WTC11 (cell line): ENCODE results near the gene GABBR2.

ENCODE experiments used
- KAT7 ChIP-seq: sonication (generic); formaldehyde crosslinking; IDR thresholded peaks from 2 replicates; pipeline ENCODE4 v1.8.1; 2023; ENCODE audit warnings: missing genetic modification reagents, mild to moderate bottlenecking, borderline replicate concordance
- TEAD4 ChIP-seq: sonication (generic); formaldehyde crosslinking; IDR thresholded peaks from 2 replicates; pipeline ENCODE4 v1.8.0; 2022; ENCODE audit warnings: mild to moderate bottlenecking, missing genetic modification reagents
- TF ChIP-seq, protein P1 (sequence below): fragments of 200-600 bp; IDR thresholded peaks from 2 replicates; pipeline ENCODE4 v1.8.0; 2022; ENCODE audit warnings: antibody characterized with exemption
- TF ChIP-seq, protein P2 (sequence below): sonication (generic); formaldehyde crosslinking; conservative IDR thresholded peaks from 2 replicates; pipeline ENCODE4 v1.8.1; 2023; ENCODE audit warnings: mild to moderate bottlenecking, low read depth, missing genetic modification reagents, moderate library complexity
- TF ChIP-seq, protein P3 (sequence below): sonication (generic); formaldehyde crosslinking; IDR thresholded peaks from 2 replicates; pipeline ENCODE4 v1.8.1; 2023; ENCODE audit warnings: mild to moderate bottlenecking, missing genetic modification reagents
- TF ChIP-seq, protein P4 (sequence below): sonication (generic); formaldehyde crosslinking; IDR thresholded peaks from 2 replicates; pipeline ENCODE4 v1.8.0; 2022; ENCODE audit warnings: mild to moderate bottlenecking, missing genetic modification reagents

GRCh38 chr9:98479449-98479848, 229.3 kb downstream of the GABBR2 start:
- TF ChIP-seq TEAD4 (CRISPR knock-in tag) = no peak
- TF ChIP-seq, protein P1, sequence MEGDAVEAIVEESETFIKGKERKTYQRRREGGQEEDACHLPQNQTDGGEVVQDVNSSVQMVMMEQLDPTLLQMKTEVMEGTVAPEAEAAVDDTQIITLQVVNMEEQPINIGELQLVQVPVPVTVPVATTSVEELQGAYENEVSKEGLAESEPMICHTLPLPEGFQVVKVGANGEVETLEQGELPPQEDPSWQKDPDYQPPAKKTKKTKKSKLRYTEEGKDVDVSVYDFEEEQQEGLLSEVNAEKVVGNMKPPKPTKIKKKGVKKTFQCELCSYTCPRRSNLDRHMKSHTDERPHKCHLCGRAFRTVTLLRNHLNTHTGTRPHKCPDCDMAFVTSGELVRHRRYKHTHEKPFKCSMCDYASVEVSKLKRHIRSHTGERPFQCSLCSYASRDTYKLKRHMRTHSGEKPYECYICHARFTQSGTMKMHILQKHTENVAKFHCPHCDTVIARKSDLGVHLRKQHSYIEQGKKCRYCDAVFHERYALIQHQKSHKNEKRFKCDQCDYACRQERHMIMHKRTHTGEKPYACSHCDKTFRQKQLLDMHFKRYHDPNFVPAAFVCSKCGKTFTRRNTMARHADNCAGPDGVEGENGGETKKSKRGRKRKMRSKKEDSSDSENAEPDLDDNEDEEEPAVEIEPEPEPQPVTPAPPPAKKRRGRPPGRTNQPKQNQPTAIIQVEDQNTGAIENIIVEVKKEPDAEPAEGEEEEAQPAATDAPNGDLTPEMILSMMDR = no peak
- TF ChIP-seq, protein P2, sequence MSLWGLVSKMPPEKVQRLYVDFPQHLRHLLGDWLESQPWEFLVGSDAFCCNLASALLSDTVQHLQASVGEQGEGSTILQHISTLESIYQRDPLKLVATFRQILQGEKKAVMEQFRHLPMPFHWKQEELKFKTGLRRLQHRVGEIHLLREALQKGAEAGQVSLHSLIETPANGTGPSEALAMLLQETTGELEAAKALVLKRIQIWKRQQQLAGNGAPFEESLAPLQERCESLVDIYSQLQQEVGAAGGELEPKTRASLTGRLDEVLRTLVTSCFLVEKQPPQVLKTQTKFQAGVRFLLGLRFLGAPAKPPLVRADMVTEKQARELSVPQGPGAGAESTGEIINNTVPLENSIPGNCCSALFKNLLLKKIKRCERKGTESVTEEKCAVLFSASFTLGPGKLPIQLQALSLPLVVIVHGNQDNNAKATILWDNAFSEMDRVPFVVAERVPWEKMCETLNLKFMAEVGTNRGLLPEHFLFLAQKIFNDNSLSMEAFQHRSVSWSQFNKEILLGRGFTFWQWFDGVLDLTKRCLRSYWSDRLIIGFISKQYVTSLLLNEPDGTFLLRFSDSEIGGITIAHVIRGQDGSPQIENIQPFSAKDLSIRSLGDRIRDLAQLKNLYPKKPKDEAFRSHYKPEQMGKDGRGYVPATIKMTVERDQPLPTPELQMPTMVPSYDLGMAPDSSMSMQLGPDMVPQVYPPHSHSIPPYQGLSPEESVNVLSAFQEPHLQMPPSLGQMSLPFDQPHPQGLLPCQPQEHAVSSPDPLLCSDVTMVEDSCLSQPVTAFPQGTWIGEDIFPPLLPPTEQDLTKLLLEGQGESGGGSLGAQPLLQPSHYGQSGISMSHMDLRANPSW = no peak
- TF ChIP-seq KAT7 (CRISPR knock-in tag) = no peak
- TF ChIP-seq, protein P3, sequence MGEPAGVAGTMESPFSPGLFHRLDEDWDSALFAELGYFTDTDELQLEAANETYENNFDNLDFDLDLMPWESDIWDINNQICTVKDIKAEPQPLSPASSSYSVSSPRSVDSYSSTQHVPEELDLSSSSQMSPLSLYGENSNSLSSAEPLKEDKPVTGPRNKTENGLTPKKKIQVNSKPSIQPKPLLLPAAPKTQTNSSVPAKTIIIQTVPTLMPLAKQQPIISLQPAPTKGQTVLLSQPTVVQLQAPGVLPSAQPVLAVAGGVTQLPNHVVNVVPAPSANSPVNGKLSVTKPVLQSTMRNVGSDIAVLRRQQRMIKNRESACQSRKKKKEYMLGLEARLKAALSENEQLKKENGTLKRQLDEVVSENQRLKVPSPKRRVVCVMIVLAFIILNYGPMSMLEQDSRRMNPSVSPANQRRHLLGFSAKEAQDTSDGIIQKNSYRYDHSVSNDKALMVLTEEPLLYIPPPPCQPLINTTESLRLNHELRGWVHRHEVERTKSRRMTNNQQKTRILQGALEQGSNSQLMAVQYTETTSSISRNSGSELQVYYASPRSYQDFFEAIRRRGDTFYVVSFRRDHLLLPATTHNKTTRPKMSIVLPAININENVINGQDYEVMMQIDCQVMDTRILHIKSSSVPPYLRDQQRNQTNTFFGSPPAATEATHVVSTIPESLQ (CRISPR knock-in tag) = no peak
- TF ChIP-seq, protein P4, sequence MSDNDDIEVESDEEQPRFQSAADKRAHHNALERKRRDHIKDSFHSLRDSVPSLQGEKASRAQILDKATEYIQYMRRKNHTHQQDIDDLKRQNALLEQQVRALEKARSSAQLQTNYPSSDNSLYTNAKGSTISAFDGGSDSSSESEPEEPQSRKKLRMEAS (CRISPR knock-in tag) = no peak
